SK-N-SH (cell line): ENCODE data around the gene ATRAID. TPM values are rescaled to one million over a fixed set of nuclear protein-coding genes. Genes with fewer than 3 reads are reported as not detected.
A peak's percentile ranks its signal among the peaks of the same experiment; 100 is the strongest.

ENCODE experiments used
- CTCF ChIA-PET: fragments of 300-600, 350-600 bp; formaldehyde crosslinking; extraction: SDS; loops from one replicate; lab custom pipeline; 2021; lab: Yijun Ruan, JAX
- POLR2A ChIA-PET: fragments of 350-600 bp; sonication (Branson Sonifier 250); formaldehyde crosslinking; extraction: SDS; loops from one replicate; lab custom pipeline; 2020; ENCODE audit warnings: antibody characterized with exemption, inconsistent platforms; lab: Yijun Ruan, JAX
- DNase-seq: peaks from one replicate; pipeline ENCODE4 v3.0.0; 2012
- H2AFZ ChIP-seq: fragments of 200-600 bp; sonication (generic); 2 replicates; pipeline ENCODE4 v1.8.1; 2016; ENCODE audit warnings: antibody characterized with exemption, mild to moderate bottlenecking, low read depth
- H3F3A ChIP-seq: fragments of 200-600 bp; sonication (generic); replicated peaks from 2 replicates; pipeline ENCODE3; 2016; ENCODE audit warnings: antibody characterized with exemption, mild to moderate bottlenecking; ENCODE audit not compliant: insufficient read depth
- H3K27ac ChIP-seq, 2 experiments: fragments of 200-500 bp in 1 of 2; fragments of 200-600 bp in 1 of 2; sonication (Bioruptor generic) in 1 of 2; sonication (generic), shearing (Covaris generic) in 1 of 2; 2 replicates each; pipeline versions ENCODE4 v1.5.1 to v1.6.1; 2014 to 2016; ENCODE audit warnings: low read depth in 2 of 2, inconsistent platforms in 1 of 2, low read length in 1 of 2, mild to moderate bottlenecking in 1 of 2, mixed read lengths in 1 of 2
- H3K27me3 ChIP-seq: fragments of 200-600 bp; sonication (generic), shearing (Covaris generic); 2 replicates; pipeline ENCODE4 v1.6.1; 2016; ENCODE audit warnings: mixed run types; ENCODE audit not compliant: insufficient read depth
- H3K36me3 ChIP-seq, 2 experiments: fragments of 200-500 bp in 1 of 2; fragments of 200-600 bp in 1 of 2; sonication (Bioruptor generic) in 1 of 2; sonication (generic) in 1 of 2; replicated peaks in 1 of 2; 2 replicates each; pipeline versions ENCODE3 to v1.5.1; 2014 to 2016; ENCODE audit warnings: low read length in 1 of 2, mild to moderate bottlenecking in 1 of 2; ENCODE audit not compliant: insufficient read depth in 2 of 2, control insufficient read depth in 1 of 2
- H3K4me1 ChIP-seq, 2 experiments: fragments of 200-500 bp in 1 of 2; fragments of 200-600 bp in 1 of 2; sonication (Bioruptor generic) in 1 of 2; sonication (generic), shearing (Covaris generic) in 1 of 2; 2 replicates each; pipeline versions ENCODE4 v1.5.1 to v1.6.1; 2014 to 2016; ENCODE audit warnings: low read depth in 1 of 2, low read length in 1 of 2, mixed run types in 1 of 2; ENCODE audit not compliant: insufficient read depth in 2 of 2, control insufficient read depth in 1 of 2
- H3K4me2 ChIP-seq: fragments of 200-600 bp; sonication (generic), shearing (Covaris generic); 2 replicates; pipeline ENCODE4 v1.6.1; 2017; ENCODE audit warnings: mixed run types
- H3K4me3 ChIP-seq, 2 experiments: fragments of 200-500 bp in 1 of 2; fragments of 200-600 bp in 1 of 2; sonication (Bioruptor generic) in 1 of 2; sonication (generic), shearing (Covaris generic) in 1 of 2; 2 replicates each; pipeline versions ENCODE4 v1.5.1 to v1.8.1; 2014 to 2016; ENCODE audit warnings: low read depth in 2 of 2, inconsistent platforms in 1 of 2, low read length in 1 of 2, mild to moderate bottlenecking in 1 of 2, mixed read lengths in 1 of 2, moderate library complexity in 1 of 2
- H3K79me2 ChIP-seq: fragments of 200-600 bp; sonication (generic); 2 replicates; pipeline ENCODE4 v1.8.1; 2017; ENCODE audit warnings: mild to moderate bottlenecking; ENCODE audit not compliant: insufficient read depth
- H3K9ac ChIP-seq: fragments of 200-600 bp; sonication (generic); 2 replicates; pipeline ENCODE4 v1.6.1; 2017; ENCODE audit warnings: mixed run types
- H3K9me2 ChIP-seq: fragments of 200-600 bp; sonication (generic); 2 replicates; pipeline ENCODE4 v1.6.1; 2017; ENCODE audit warnings: mixed run types
- H3K9me3 ChIP-seq: fragments of 200-600 bp; sonication (generic); 2 replicates; pipeline ENCODE4 v1.6.1; 2017; ENCODE audit warnings: mixed run types, mild to moderate bottlenecking, moderate library complexity
- H4K20me1 ChIP-seq: fragments of 200-600 bp; sonication (generic); 2 replicates; pipeline ENCODE4 v1.6.1; 2017; ENCODE audit warnings: mild to moderate bottlenecking, mixed run types; ENCODE audit not compliant: insufficient read depth
- ELF1 ChIP-seq: IDR thresholded peaks from 2 replicates; pipeline ENCODE4 v1.4.0; 2012
- EP300 ChIP-seq, 2 experiments: IDR thresholded peaks; 2 replicates each; pipeline versions ENCODE4 v1.4.0 to v1.6.1; 2012; ENCODE audit warnings: borderline replicate concordance in 1 of 2, low read depth in 1 of 2, low read length in 1 of 2
- EZH2phosphoT487 ChIP-seq: fragments of 200-600 bp; sonication (generic); IDR thresholded peaks from 2 replicates; pipeline ENCODE4 v1.6.1; 2017; ENCODE audit warnings: low read depth, mixed run types, mild to moderate bottlenecking, antibody characterized with exemption, moderate library complexity, borderline replicate concordance
- FOSL2 ChIP-seq: IDR thresholded peaks from 2 replicates; pipeline ENCODE4 v1.4.0; 2012; ENCODE audit warnings: low read depth, mild to moderate bottlenecking, moderate library complexity, borderline replicate concordance
- FOXM1 ChIP-seq: IDR thresholded peaks from 2 replicates; pipeline ENCODE4 v1.4.0; 2012; ENCODE audit warnings: low read depth, mild to moderate bottlenecking
- GABPA ChIP-seq: IDR thresholded peaks from 2 replicates; pipeline ENCODE4 v1.4.0; 2012; ENCODE audit warnings: low read depth, mild to moderate bottlenecking
- GATA2 ChIP-seq: sonication (generic); formaldehyde crosslinking; IDR thresholded peaks from 2 replicates; pipeline ENCODE4 v1.5.0; 2020; ENCODE audit warnings: mild to moderate bottlenecking, missing genetic modification reagents
- JUND ChIP-seq: IDR thresholded peaks from 2 replicates; pipeline ENCODE4 v1.4.0; 2012
- NFIC ChIP-seq: IDR thresholded peaks from 2 replicates; pipeline ENCODE4 v1.4.0; 2012; ENCODE audit warnings: borderline replicate concordance
- RFX5 ChIP-seq: IDR thresholded peaks from 2 replicates; pipeline ENCODE4 v1.6.1; 2012; ENCODE audit warnings: mild to moderate bottlenecking, improper control_type of control experiment, low read length
- RXRA ChIP-seq: IDR thresholded peaks from 2 replicates; pipeline ENCODE4 v1.4.0; 2012; ENCODE audit warnings: low read depth, mild to moderate bottlenecking, borderline replicate concordance
- SIN3A ChIP-seq: IDR thresholded peaks from 2 replicates; pipeline ENCODE4 v1.6.1; 2012; ENCODE audit warnings: low read depth, mild to moderate bottlenecking, low read length, moderate library complexity, borderline replicate concordance
- TAF1 ChIP-seq: IDR thresholded peaks from 2 replicates; pipeline ENCODE4 v1.6.1; 2012; ENCODE audit warnings: low read depth, mild to moderate bottlenecking, low read length, moderate library complexity, borderline replicate concordance
- TCF12 ChIP-seq: IDR thresholded peaks from 2 replicates; pipeline ENCODE4 v1.4.0; 2012
- TEAD4 ChIP-seq: IDR thresholded peaks from 2 replicates; pipeline ENCODE4 v1.4.0; 2012; ENCODE audit warnings: mild to moderate bottlenecking, borderline replicate concordance; ENCODE audit not compliant: insufficient read depth
- WGBS: methylation state at CpG from one replicate; pipeline ENCODE4 v1.1.6; 2017; ENCODE audit warnings: low lambda C conversion rate; 5-methylcytosine and 5-hydroxymethylcytosine counted together
- polyA plus RNA-seq, 3 experiments: library from polyadenylated mRNA; depleted of rRNA; stranded (reverse); fragments of >200 nt; gene quantifications; 2 replicates each; pipeline ENCODE4 v1.2.3, GENCODE V29; 2012
- TF ChIP-seq, protein P1 (sequence below): IDR thresholded peaks from 2 replicates; pipeline ENCODE4 v1.4.0; 2012; ENCODE audit warnings: low read depth
- TF ChIP-seq, protein P2 (sequence below): fragments of 200-600 bp; sonication (generic); IDR thresholded peaks from 2 replicates; pipeline ENCODE4 v1.6.1; 2017; ENCODE audit warnings: antibody characterized with exemption, mild to moderate bottlenecking, moderate library complexity
- TF ChIP-seq, protein P3 (sequence below): IDR thresholded peaks from 2 replicates; pipeline ENCODE4; 2012

ATRAID gene
- polyA plus RNA-seq, 1 of the 3 experiments (the other 2 are of a cell fraction): 289 TPM

DNA sequence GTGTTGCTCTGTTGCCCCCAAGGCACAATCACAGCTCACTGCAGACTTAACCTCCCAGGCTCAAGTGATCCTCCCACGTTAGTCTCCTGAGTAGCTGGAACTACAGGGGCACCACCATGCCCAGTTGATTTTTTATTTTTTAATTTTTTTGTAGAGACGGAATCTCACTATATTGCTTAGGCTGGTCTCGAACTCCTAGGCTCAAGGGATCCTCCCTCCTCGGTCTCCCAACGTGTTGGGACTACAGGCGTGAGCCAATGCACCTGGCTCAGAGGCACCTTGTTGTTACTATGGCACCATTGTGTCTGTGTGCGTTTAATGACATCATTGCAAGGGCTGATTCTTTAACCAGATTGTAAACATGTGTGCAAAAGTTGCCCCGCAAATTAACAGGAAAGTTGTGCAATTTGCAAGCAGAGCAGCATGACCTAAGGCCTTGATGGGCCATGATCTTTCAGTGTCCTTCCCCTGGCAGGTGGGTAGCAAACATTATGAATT, 40.4 kb upstream of the ATRAID start:
- H3K27me3 ChIP-seq: no peaks in the 10 kb centered on the region
- H3K4me1 ChIP-seq: no peaks in the 10 kb centered on the region; a peak in 1 of 4 replicates
- 66% methylated on average over 8 of the region's 8 CpGs for whole genome bisulfite sequencing
- POLR2A ChIA-PET: interaction anchor here (0.6 kb wide), 1 partner anchor 108 kb away, joined by 3 read pairs; no protein-coding TSS in a partner anchor
- no peak overlapping the region for H3K27ac ChIP-seq
- H3K36me3 ChIP-seq: no peaks in the 10 kb centered on the region
- no peak overlapping the region for H3K9ac ChIP-seq
- TF ChIP-seq GABPA (no peak), ELF1 (no peak), RFX5 (no peak), TCF12 (no peak), JUND (no peak), EP300 (IDR thresholded peaks at IDR 0.05; ENCODE audit: borderline replicate concordance in 1 of 2, low read depth in 1 of 2, low read length in 1 of 2) (no peak; a peak in 1 of 4 replicates), TEAD4 (no peak), FOXM1 (no peak), GATA2 (CRISPR knock-in tag) (no peak)
- TF ChIP-seq, protein P1, sequence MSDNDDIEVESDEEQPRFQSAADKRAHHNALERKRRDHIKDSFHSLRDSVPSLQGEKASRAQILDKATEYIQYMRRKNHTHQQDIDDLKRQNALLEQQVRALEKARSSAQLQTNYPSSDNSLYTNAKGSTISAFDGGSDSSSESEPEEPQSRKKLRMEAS: no peak
- TF ChIP-seq, protein P2, sequence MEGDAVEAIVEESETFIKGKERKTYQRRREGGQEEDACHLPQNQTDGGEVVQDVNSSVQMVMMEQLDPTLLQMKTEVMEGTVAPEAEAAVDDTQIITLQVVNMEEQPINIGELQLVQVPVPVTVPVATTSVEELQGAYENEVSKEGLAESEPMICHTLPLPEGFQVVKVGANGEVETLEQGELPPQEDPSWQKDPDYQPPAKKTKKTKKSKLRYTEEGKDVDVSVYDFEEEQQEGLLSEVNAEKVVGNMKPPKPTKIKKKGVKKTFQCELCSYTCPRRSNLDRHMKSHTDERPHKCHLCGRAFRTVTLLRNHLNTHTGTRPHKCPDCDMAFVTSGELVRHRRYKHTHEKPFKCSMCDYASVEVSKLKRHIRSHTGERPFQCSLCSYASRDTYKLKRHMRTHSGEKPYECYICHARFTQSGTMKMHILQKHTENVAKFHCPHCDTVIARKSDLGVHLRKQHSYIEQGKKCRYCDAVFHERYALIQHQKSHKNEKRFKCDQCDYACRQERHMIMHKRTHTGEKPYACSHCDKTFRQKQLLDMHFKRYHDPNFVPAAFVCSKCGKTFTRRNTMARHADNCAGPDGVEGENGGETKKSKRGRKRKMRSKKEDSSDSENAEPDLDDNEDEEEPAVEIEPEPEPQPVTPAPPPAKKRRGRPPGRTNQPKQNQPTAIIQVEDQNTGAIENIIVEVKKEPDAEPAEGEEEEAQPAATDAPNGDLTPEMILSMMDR: no peak
- TF ChIP-seq, protein P3, sequence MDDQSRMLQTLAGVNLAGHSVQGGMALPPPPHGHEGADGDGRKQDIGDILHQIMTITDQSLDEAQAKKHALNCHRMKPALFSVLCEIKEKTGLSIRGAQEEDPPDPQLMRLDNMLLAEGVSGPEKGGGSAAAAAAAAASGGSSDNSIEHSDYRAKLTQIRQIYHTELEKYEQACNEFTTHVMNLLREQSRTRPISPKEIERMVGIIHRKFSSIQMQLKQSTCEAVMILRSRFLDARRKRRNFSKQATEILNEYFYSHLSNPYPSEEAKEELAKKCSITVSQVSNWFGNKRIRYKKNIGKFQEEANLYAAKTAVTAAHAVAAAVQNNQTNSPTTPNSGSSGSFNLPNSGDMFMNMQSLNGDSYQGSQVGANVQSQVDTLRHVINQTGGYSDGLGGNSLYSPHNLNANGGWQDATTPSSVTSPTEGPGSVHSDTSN: no peak
- TF ChIP-seq, all 33 proteins: peak for 0
- no peaks in the 10 kb centered on the region for H4K20me1 ChIP-seq
- H3K9me2 ChIP-seq: no peaks in the 10 kb centered on the region
- H3K79me2 ChIP-seq: no peaks in the 10 kb centered on the region
- CTCF ChIA-PET: interaction anchor here (1.2 to 4.8 kb wide), 11 partner anchors 13 to 358 kb away, joined by 4 to 58 read pairs (median 31); partner anchors contain the start of genes PREB, TCF23 and TRIM54
- H3K9me3 ChIP-seq: no peaks in the 10 kb centered on the region
- DNase-seq: no peak
- H3K4me2 ChIP-seq: no peak overlapping the region
- no peak overlapping the region for H3K4me3 ChIP-seq
- H2AFZ ChIP-seq: no peak overlapping the region
- no peaks in the 10 kb centered on the region for H3F3A ChIP-seq

DNA sequence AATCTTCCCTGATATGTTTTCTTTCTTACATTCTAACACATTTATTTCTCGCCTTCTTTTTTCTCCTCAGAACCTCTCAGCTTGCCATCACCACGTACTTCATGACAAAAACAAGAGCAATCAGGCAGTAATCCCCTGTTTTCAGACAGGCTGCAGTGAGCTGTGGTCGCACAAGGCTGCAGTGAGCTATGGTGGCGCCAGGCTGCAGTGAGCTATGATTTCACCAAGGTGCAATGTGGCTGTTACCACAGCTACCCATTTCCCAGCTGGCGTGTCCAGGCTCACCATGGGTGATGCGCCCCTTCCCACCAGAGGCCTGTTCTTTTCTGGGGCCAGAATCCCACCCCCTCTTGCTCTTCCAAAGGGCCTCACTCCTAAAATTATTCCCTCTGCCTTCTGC, 37.2 kb upstream of the ATRAID start:
- CTCF ChIA-PET: interaction anchor here (0.6 to 2.8 kb wide), 10 partner anchors 9 to 213 kb away, joined by 3 to 21 read pairs (median 6); no protein-coding TSS in a partner anchor
- POLR2A ChIA-PET: no interaction called here
- H2AFZ ChIP-seq: no peak overlapping the region
- no peak for DNase-seq
- H3K36me3 ChIP-seq: no peaks in the 10 kb centered on the region
- no peaks in the 10 kb centered on the region for H3F3A ChIP-seq
- H3K9ac ChIP-seq: no peak overlapping the region
- 71% methylated on average over 6 of the region's 6 CpGs for WGBS
- no peak overlapping the region for H3K27ac ChIP-seq
- TF ChIP-seq NFIC (no peak), EZH2phosphoT487 (no peak), TAF1 (no peak), FOSL2 (no peak), RXRA (no peak), SIN3A (no peak), TEAD4 (no peak)
- TF ChIP-seq, protein P2: no peak
- H3K27me3 ChIP-seq: no peaks in the 10 kb centered on the region
- no peaks in the 10 kb centered on the region for H3K9me3 ChIP-seq
- peak overlapping the region; percentile 10 for H3K4me2 ChIP-seq
- no peak overlapping the region for H3K4me3 ChIP-seq
- peaks cover 3 to 7% of the 10 kb centered on the region in 2 experiments; a peak in 3 of 4 replicates for H3K4me1 ChIP-seq
- H3K9me2 ChIP-seq: no peaks in the 10 kb centered on the region
- no peaks in the 10 kb centered on the region for H3K79me2 ChIP-seq
- H4K20me1 ChIP-seq: no peaks in the 10 kb centered on the region
